HG03159 (cell line): ENCODE data around the gene PRKCB.

Experiments
- ATAC-seq: cut with Tn5 transposase; IDR thresholded peaks from one replicate; pipeline ENCODE4 v1.9.1; 2021; ENCODE audit warnings: mild to moderate bottlenecking, moderate library complexity; ENCODE audit not compliant: unreplicated experiment

The PRKCB gene

DNA sequence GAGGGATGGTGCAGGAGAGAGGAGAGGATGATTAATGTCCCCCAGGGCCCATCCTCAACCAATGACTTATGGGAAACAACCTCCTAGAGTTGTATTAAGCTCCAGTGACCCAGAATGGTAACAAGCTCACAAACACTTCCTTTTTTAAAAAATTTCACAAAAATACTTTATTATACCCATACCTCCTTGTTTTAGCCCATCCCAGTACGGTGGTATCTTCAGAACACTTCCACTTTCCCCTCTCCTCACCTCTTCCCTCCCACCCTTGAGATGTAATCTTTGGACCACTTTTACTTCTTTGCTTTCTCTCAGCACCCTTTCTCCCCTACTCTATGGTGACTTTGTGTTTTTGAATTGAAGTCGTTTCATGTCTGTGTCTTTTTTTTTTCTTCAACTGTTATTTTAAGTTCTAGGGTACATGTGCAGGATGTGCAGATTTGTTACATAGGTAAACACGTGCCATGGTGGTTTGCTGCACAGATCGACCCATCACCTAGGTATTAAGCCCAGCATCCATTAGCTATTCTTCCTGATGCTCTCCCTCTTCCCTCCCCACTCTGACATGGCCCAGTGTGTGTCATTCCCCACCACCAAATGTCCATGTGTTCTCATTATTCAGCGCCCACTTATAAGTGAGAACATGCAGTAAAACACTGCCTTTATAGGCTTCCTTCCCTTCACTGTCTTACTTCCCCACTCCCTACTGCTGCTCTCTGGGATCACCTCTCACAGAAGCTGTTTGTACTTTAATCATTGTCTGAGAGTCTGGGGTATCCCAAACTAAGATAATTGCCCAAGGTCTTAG, 124.5 kb downstream of the PRKCB start:
- no peak for ATAC-seq

DNA sequence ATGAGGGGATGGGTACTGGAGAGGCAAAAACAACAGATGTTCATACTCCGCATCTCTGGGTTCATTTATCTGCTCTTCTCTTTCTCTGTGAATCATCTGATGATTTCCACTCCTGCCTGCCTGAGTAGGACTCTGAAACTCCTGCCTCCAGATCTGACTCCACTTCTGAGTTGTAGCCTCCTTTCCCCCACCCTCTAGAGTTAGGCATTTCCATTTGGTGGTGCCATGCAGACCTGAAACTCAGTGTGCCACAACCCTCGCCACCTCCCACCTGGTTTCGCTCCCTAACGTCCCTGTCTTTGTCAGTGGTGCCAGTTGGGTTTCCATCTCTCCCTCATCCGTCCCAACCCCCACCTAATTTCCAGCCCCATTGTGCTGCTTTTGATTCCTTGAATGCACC, 126.2 kb downstream of the PRKCB start:
- no peak for ATAC-seq

DNA sequence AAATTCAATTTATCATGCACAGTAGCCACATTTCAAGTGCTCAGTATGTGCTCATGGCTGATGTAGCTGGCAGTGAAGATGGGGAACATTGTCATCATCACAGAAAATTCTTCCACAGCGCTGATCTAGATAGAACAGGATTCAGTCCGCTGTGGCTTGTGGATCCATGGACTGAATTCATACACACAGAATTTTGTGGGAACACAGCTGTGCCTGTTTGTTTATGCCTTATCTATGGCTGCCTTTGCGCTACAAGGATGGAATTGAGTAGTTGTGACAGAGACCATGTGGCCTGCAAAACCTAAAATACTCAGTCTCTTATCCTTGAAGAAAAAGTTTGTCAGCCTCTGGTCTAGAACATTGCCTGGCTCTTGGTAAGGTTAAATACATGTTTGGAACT, 128.4 kb downstream of the PRKCB start:
- ATAC-seq, result no peak

DNA sequence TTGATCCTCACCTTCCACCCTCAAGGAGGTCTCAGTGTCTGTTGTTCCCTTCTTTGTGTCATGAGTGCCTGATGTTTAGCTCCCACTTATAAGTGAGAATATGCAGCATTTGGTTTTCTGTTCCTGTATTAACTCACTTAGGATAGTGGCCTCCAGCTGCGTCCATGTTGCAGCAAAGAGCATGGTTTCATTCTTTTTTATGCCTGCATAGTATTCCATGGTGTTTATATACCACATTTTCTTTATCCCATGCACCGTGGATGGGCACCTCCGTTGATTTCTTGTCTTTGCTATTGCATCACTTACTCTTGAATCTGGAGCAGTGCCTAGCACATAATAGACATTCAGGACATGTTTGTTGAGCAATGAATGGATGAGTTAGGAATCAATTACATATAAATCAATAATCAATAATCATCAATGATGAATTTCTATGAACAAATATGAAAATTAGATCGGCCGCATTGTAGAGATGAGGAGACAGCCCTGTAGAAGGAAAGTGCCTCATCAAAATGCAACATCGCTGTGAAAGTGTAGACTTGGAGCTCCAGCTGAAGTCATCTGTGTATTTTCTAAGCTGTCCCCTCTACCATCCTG, 129.5 kb downstream of the PRKCB start:
- ATAC-seq, result no peak

DNA sequence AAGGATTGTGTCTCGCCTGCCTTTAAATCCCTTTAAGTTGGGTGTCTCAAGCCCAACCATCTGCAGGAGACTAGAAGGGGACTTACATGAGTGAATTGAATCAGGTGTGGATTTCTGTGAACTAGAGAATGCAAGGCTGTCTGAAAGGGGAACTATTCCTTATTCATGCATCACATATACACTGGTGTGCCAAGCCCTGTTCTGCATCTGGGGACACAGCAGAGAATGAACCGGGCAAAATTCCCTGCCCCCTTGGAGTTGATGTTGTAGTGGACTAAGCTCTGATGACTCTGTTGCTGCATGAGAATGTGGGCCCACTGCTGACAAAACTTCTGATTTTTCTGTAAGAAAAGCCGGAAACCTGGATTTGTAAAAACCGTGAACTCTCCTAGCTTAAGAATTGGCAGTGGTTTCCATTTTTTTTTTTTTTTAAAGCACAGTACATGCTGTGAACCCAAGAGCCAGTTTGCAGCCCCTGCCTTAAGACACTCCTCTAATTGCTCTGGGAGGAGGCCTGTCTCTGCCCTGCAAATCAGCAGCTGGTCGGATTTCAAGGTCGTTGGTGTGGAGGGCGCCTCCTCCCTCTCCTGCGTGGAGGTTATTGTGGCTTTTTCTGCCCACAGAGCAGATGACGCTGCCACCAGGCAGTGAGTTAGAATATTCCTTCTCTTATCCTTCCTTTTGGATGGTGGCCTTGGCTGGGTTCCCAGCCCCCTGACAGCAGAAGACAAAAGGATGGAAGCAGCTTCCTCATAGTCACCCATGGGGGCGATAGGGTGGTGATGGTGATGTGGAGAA, 131.0 kb downstream of the PRKCB start:
- ATAC-seq, result no peak

DNA sequence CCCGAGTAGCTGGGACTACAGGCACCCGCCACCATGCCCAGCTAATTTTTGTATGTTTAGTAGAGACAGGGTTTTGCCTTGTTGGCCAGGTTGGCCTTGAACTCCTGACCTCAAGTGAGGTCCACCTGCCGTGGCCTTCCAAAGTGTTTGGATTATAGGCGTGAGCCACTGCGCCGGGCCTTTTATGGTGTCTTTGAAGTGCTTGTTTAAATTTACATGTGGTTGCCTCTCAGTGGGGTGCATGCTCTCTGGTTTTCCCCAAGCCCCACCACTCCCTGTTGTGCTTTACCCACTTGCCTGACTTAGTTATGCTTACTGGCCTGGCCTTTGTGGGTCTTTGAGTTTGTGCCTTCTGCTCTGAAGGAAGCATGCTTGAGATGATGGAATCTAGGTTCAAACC, 132.0 kb downstream of the PRKCB start:
- no peak for ATAC-seq

DNA sequence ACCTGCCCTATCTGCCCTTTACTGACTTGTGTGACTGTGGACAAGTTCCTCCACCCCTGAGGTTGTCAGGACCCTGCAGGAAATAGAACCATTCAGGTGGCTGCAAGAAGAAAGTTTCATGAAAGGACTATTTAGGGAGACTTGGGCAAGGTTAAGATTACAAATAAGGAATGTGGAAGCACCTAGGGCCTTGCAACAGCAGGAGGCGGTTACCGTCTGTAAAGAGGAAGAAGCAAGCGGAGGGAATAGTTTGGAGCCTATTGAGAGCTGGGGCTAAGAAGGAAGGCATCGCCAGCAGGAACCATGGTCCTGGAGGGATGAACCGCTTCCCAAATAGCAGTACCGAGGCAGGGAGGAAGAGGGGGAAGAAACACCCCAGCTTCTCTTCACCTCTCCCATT, 132.4 kb downstream of the PRKCB start:
- no peak for ATAC-seq

DNA sequence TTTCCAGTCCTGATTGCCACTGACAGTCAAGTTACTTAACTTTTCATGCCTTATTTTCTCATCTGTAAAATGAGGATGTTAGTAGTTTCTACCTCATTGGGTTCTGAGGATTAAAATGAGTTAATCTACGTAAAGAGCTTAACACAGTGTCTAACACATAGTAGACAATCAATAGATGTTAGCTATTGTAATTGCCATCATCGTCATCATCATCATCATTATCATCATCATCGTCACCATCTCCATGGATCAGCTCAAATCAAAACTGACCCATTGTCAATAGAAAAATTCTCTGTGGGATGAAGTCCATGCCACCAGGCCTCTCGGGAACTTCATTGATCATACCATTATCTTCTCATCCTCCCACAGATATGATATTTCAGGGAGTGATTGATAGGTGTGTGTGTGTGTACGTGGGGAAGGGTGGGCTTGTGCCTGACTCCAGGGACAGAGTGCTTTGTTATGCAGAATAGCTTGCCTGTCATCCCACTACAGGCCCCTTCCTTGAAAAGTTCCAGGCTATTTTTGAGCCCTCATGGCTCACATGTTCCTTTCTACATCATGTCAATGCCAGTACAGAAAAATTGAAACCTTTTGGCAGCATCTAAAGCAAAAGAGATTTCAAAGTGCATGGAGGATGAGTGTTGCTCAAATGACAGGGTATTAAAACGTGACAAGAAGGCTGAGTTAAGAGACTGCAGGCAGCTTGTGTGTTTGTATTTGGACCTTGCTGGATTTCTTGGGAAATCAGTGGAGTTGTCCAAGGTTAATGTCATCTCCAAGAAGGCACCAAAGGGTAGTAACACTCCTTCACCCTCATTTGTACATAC, 133.9 kb downstream of the PRKCB start:
- ATAC-seq, result no peak

DNA sequence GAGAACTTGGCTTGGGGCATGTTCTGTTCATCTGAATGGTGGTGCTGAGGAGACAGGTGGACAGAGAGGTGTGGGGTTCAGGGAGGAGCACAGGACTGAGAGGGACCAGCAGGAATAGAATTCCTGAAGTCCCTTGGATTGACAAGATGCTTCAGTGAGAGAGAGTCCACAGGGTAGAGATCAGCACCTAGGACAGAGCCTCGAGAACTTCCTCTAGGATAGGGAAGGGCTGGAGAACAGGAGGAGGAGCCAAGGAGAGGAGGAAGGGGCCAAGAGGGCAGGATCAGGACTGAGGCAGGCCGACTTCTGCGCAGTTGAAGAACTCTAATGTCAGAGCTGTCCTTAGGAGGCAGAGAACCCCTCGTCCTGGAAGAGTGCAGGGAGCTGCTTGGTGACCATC, 138.4 kb downstream of the PRKCB start:
- ATAC-seq, result no peak

DNA sequence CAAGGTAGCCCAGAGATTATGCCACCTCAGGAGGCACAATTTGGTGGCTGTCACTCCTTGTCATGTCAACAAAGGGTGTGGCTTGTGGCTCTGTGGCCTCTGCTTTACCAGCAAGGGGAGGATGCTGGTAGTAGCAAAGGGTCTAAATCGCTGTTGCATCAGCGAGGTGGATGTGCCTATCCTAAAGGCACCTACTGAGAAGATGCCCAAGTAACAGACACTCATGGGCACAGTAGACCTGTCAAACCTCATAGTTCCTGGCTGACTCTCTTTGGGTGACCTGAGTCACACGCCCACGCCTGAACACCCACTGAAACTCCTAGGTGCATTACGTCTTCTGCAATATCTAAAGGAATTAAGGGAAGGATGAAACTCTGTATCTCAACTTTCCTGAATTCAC, 139.5 kb downstream of the PRKCB start:
- ATAC-seq, result no peak

DNA sequence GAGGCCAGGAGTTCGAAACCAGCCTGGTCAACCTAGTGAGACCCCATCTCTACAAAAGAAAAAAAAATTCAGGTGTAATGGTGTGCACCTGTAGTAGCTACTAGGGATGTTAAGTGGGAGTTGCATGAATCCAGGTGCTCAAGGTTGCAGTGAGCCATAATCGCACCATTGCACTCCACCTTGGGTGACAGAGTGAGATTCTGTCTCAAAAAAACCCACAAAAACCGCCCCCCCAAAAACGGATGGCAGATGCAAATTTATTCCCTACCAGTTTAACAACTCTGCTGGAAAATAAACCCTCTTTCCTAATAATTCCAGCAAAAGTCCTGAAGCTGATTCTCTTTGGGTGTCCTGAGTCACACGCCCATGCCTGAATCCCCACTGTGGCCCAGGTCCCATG, 140.3 kb downstream of the PRKCB start:
- no peak for ATAC-seq

DNA sequence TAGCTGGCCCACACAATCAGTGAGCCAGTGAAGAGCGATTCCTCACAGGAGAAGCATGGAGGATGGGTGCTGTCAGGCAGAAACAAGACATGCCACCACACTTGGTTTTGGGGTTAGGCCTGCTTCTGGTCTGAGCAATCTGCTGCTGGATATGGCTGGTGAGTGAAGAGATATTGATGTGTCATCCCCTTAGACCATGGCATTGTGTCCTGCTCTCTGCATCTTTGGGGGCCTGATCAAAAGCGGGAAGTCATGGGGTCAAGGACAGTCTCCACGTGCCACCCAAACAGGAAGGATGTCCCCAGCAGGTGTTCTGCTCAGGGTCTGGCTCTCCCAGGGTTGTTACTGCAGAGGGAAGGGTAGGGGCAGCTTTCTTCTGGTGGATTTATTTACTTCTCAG, 140.7 kb downstream of the PRKCB start:
- no peak for ATAC-seq

DNA sequence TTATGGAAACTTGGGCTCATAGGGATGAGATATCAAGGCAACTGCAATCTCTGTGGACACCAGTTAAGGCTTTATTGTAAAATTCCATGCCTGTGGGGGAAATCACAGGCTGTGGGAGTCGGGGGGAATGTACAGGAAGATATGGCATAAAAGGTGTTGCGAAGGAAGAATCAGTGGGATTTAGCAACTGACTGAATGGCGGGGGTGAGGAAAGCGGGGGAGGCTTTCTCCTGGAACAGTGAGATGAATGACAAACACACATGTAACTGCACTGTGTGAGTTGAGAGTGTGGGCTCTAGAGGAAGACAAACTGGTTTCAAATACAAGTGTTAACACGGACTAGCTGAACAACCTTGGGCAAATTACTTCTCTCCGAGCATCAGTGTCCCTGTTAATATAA, 143.7 kb downstream of the PRKCB start:
- no peak for ATAC-seq

DNA sequence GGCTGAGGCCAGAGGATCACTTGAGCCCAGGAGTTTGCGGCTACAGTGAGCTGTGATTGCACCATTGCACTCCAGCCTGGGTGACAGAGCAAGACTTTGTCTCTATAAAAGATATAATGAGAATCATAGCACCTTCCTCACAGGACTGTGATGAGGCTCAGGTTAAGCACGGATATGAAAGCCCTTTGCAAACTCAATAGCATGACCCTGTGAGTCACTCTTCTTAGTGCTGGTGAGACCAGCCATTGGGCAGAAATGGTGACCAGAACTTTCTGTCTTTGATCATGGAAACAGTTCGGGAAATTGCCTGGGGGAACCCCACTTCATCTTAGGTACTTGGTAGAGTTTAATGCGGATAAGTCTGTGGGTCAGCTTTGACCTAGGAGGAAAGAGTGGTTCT, 144.2 kb downstream of the PRKCB start:
- ATAC-seq, result no peak

DNA sequence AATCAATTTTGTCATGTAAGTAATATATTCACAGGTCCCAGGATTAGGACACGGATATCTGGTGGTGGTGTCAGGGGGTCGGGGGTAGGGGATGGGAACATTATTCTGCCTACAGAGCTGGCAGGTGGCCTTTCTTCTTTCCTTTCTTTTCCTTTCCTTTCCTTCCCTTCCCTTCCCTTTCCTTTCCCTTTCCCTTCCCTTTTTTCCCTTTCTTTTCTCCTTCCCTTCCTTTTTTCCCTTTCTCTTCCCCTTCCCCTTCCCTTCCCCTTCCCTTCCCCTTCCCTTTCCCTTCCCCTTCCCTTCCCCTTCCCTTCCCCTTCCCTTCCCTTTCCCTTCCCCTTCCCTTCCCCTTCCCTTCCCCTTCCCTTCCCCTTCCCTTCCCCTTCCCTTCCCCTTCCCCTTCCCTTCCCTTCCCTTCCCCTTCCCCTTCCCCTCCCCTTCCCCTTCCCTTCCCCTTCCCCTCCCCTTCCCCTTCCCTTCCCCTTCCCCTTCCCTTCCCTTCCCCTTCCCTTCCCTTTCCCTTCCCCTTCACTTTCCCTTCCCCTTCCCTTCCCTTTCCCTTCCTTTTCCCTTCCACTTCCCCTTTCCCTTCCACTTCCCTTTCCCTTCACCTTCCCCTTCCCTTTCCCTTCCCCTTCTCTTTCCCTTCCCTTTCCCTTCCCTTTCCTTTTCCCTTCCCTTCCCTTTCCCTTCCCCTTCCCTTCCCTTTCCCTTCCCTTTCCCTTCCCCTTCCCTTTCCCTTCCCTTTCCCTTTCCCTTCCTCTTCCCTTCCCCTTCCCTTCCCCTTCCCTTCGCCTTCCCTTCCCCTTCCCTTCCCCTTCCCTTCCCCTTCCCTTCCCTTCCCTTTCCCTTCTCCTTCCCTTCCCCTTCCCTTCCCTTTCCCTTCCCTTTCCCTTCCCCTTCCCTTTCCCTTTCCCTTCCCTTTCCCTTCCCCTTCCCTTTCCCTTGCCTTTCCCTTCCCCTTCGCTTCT, 145.9 kb downstream of the PRKCB start:
- ATAC-seq, result no peak

DNA sequence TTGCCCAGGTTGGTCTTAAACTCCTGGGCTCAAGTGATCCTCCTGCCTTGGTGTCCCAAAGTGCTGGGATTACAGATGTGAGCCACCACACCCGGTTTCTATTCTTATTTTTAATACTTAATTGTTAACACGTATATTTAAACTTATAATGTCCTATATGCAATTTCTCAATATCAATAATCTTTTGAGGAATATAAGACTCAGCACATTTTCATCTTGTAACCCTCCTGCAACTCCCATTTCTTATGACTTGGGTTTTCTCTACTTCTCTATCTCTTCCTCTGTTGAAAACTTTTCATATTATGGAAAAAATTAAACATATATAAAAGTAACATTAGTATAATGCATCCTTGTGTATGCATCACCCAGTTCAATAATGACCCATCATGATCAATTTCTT, 150.7 kb downstream of the PRKCB start:
- ATAC-seq, result no peak

DNA sequence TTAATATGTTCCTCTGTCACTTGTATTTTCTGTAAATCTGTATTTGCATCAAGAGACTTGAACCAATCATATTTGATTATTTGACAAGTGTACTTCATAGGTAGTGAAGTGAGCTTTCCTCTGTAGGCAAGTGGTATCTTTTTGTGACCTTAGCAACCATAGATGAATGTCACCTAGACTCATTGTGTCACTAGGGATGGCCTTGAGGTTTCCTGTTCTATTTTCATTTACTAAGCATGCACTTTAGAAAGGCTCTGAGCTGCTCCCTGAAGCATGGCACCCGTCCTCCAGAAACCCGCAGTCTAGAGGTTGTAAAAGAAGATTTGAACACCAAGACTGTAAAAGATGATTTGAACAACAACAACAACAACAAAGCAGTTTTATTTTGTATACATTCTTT, 151.7 kb downstream of the PRKCB start:
- peak; percentile 97 for ATAC-seq

DNA sequence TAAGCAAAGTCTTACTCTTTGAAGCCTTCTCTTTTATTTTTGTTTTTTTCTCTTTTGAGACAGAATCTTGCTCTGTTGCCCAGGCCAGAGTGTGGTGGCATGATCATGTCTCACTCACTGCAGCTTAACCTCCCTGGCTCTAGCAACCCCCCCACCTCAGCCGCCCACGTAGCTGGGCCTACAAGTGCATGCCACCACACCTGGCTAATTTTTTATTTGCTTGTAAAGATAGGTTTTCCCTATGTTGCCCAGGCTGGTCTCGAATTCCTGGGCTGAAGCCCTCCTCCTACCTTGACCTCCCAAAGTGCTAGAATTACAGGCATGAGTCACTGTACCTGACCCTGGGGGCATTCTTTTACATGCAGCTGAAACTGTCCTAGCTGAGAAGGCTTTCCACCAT, 154.7 kb downstream of the PRKCB start:
- no peak for ATAC-seq

DNA sequence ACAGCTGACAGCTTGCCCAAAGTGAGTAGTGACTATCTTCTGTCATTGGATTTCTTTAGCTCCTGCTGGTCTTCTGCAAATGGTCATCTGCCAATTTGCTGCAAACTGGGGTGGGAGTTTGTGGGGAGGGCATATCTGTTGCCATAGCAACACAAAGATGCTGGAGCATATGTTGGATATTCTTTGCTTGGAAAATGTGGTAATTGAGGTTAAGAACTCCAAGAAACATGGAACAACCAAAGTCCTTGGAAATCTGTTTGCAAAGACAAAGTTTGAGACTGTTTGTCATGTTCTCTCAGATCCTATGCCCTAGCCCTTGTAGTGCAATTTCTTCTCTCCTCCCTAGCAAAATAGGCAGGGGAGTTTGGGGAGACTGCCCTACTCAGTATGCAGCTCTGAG, 155.3 kb downstream of the PRKCB start:
- ATAC-seq, result no peak

DNA sequence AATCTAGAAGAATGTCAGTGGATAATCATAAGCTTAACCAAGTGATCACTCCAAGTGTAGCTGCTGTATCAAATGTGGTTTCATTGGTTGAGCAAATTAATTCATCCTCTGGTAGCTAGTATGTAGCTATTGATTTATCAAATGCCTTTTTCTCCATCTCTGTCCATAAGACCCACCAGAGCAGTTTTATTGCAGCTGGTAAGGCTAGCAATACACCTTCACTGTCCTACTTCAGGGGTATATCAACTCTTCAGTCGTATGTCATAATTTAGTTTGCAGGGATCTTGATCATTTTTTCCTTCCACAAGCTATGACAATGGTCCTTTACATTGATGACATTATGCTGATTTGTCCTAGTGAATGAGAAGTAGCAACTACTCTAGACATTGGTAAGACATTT, 158.8 kb downstream of the PRKCB start:
- no peak for ATAC-seq
